Germinal center (tissue), 1 donor: ENCODE data around the gene MAP3K20.
"Not testable (repeated sequence)": the region's sequence is repeated elsewhere in the genome, so short reads cannot be mapped to it uniquely, and the experiment has no call there.

Experiments used
- DNase-seq: peaks from one replicate; pipeline ENCODE4 v3.0.0; 2012; ENCODE audit warnings: mixed read lengths, low spot score

The MAP3K20 gene

DNA sequence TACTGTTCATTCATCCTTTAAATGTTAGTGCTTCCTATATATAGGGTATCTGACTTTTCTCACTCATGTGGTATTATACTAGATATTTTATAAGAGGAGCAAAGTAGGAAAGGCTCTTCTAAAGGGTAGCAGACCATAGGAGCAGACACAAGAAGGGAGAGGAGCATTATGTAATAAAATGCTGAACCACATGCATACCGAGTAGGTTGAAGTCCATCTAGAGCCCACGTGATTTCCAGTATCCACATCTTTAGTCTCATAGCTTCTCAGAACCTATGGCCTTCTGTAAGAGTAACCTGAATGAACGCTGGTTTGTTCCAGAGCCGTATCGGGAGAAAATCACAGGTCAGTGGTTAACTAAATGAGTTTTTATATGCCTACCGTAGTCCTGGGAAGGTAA, 85.9 kb downstream of the MAP3K20 start:
- DNase-seq: no peak

DNA sequence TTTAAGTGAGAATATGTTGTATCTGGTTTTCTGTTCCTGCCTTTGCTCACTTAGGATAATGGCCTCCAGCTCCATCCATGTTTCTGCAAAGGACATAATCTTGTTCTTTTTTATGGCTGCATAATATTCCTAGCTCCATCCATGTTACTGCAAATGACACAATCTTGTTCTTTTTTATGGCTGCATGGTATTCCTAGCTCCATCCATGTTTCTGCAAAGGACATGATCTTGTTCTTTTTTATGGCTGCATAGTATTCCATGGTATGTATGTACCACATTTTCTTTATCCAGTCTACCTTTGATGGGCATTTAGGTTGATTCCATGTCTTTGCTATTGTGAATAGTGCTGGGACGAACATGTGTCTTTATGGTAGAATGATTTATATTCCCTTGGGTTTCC, 87.7 kb downstream of the MAP3K20 start:
- not testable (repeated sequence) for DNase-seq

DNA sequence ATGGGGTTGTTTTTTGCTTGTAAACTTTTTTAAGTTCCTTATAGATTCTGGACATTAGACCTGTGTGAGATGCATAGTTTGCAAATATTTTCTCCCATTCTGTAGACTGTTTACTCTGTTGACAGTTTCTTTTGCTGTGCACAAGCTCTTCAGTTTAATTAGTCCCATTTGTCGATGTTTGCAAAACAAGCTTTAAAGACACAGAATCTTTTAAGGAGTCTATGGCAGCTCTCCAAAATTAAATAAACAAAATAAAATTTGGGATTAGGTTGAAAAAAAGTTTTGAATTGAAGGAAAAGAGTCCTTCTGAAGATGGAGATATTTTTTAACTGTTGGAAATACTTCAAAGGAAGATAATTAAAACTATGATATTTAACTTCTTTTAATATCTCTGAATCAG, 88.8 kb downstream of the MAP3K20 start:
- no peak for DNase-seq

DNA sequence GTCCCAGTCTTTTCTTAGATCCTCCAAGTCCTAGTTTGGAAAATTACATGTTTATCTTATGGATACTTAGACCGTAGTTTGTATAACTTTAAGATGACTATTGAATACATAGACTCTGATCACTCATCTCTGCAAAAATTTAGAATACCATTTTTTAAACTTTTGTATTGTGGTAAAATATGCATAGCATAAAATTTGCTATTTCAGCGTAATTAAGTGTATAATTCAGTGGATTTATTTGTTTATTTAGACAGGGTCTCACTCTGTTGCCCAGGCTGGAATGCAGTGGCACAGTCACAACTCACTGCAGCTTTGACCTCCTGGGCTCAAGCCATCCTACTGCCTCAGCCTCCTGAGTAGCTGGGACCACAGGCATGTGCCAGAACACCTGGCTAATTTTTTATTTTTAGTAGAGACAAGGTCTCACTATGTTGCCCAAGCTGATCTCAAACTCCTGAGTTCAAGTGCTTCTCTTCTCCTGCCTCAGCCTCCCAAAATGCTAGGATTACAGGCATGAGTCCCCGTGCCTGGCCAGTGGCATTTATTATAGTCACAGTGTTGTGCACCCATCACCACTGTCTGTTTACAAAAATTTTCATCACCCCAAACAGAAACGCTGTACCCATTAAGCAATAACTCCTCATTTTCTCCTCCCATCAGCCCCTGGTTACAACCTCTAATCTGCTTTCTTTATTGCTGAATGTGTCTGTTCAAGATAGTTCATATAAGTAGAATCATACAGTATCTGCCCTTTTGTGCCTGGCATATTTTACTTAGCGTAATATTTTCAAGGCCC, 90.0 kb downstream of the MAP3K20 start:
- DNase-seq: no peak

DNA sequence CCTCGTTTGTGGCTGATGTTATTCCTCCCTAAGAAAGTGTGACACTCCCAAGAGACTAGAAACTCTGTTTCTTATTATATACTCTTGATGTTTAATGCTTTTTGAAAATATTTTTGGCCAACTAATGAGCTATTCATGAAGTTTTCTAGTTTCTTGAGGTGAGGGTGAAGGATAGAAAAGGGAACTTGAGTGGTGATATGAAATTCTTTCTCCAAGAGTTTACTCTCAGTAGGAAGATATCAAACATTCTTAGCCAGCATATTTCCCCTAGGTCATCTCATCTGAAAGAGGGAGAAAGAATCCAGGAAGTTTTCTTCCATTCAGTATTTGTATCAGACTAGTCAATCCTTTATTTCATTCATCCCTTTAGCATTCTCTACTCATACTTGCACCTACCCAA, 95.7 kb downstream of the MAP3K20 start:
- no peak for DNase-seq

DNA sequence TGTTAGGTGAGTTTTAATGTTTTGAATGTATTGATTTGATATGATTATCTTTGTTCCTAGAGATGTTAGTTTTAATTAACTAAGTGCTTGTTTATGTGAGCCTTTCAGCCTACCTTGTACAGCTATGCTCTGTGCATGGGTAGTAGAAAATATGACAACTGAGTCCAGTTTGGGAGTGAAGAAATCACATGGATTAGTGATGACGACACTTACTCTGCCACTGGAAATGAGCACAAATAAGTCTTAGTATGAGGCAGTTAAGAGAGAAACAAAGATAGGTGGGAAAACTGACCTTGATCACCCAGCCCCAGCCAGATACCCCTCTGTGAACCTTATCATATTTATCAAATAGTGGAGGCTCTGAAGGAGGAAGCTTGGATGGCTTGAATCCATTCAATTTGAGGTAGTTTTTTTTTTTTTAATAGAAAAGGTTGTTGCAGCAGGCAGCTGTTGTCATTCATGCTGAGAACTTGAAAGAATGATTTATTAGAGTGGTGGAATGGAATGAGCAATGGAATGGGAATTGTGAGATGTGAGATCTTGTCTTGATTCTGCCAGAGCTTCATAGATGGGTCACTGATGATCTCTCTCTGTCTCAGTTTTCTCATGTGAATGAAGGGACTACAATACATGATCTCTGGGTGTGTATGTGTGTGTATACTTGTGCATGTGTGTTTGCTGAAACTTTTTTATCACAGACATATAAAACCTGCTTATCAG, 96.4 kb downstream of the MAP3K20 start:
- no peak for DNase-seq

DNA sequence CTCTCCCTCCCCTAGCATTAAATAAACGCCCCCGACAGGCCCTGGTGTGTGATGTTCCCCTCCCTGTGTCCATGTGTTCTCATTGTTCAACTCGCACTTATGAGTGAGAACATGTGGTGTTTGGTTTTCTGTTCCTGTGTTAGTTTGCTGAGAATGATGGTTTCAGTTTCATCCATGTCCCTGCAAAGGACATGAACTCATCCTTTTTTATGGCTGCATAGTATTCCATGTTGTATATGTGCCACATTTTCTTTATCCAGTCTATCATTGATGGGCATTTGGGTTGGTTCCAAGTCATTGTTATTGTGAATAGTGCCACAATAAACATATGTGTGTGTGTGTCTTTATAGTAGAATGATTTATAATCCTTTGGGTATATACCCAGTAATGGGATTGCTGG, 98.7 kb downstream of the MAP3K20 start:
- not testable (repeated sequence) for DNase-seq

DNA sequence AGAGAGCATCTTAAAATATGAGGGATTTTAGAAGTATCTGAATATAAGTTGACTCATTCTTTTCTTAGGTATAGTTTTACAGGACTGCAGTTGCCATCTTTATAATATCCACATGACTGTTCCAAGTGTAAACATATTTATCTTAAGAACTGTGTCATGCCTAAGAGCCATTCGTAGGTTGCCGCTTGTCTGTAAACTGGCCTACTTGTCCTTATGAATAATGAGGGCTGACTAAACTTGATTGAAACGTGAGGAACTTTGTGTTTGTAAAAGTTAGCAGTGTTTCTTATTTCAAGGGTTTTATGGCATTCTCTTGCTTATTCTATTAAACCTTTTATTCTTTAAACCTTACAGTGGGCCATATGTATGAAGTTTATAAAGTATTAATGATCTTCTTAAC, 99.6 kb downstream of the MAP3K20 start:
- DNase-seq: no peak

DNA sequence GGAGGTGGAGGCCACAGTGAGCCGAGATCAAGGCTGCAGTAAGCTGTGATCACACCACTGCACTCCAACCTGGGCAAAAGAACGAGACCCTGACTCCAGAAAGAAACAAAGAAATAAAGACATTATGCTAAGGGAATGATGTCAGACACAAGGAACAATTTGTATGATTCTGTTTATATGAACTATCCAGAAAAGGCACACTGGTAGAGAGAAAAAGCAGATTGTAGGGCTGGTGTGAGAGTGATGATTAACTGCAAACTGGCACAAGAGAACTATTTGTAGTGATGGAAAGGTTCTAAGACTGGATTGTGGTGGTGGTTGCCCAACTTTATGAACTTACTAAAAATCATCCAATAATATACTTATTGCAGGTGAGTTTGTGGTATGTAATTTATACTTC, 106.3 kb downstream of the MAP3K20 start:
- DNase-seq: no peak

DNA sequence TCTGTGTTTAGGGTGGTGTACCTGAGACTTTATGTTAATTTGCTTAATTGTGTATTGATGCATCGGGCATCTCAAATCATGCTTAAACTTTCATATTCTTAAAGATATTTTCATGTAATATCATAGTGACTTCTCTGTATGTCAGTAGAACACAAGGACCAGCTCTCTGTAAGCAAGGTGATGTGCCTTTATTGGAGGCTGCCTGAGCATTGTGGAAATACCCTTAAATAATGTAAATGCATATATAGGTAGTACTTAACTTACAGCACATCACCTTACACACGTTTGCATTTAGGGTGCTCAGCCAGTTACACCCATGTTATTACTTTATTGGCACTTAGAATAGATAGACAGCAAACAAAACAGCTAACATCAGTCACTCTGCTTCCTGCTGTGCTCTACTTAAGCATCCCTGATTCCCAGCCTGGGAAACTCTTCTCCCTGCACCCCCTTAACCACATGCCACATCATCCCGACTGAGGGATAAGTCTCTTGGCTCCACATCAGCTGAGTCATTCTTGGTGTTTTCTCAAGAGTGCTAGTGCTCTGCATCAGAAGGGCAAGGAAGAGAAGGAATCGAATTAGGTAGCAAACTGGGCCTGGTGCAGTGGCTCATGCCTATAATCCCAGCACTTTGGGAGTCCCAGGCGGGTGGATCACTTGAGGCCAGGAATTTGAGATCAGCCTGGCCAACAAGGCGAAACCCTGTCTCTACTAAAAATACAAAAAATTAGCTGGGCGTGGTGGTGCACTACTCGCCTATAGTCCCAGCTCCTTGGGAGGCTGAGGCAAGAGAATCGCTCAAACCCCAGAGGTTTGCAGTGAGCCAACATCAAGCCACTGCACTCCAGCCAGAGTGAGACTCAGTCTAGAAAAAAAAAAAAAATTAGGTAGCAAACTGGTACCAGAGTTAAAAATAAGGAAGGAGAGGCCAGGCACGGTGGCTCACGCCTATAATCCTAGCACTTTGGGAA, 108.7 kb downstream of the MAP3K20 start:
- DNase-seq: no peak

DNA sequence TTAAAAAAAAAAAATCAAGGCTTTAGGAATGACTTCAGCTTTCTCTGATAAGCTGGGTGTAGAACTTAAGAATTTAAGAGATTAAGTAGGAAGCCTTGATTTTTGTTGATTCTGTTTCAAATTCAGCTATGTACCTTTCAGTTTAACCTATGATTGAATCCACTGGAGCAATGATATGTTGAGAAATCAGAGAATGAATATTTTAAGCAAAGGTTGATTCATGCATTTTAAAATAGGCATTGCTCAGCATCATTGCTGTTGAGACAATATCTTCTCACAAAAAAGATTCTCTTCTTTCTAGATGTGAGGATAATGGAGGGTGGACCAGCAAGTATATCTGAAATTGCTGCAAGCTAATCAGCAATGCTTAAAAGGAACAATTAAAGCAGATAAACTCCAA, 109.8 kb downstream of the MAP3K20 start:
- no peak for DNase-seq

DNA sequence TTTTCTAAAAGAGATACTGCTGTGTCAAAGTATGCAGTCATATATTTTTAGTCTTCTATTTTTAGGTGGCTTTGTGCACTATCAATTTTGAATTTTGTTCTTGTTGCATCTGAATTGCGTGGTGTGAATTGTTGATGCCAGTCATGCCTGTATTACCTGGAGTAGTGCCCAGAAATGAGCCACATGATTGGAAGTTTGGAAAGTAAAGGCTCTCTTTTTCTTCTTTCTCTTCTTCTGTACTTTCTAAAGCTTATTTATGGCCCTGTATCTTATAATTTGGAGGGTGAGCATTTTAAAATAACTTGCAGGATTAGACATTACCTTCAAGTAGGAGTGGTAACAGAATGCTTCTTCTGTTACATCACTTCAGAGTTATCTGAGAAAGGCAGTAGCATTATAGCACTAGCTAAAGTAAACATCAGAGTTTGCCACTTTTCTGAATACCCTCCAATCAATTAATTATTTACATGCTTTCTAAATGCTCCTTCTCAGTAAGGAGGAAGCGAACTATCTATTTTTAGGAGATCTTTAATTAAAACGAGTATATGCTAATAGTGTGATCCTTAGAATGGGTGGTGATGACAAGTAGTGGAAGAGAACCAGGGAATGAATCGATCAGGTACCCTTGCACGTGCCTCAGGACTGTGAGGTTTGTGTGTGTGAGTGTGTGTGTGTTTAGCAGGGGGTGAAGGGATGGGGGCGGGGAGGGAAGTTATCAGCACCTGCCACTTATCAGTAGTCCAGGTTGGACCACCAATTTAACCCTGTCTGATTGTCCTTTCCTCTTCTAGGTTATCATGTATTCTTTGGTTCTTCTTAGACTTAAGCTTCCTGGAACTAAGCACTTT, 112.5 kb downstream of the MAP3K20 start:
- no peak for DNase-seq

DNA sequence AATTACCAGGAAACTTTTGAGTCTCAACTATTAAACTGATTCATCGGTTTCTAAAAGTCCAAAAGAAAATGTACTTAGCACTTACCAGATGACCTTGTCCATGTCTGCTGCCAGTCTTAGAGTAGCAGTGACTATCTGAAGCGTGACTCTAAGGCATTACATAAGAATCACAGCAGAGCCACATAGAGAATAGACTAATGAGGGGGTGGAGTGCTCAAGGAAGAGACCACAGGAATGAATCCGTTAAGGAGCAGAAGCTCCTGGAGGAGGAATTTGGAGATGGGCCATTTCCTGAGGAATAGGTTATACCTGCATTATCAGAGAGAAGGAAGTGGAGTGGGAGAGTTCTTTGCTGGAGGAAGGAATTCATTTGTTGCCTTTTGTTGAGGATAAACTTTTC, 116.0 kb downstream of the MAP3K20 start:
- no peak for DNase-seq

DNA sequence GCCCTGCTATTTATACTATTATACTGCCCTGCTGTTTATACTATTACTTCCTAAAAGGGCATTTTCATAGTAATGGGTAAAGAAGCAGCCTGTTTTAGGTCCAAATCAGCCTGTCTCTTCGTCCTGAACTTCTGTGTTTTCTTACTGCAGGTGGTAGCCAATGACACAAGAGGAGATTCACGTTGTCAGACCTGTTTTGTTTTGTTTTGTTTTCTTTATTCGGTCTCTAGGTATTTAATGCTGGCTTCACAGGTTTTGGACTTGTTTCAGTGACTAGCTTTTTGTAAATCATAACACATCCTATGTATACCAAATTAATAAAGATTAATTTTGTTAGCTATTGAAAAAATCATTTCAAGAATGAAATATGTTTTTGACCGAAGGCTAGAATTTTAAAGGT, 116.4 kb downstream of the MAP3K20 start:
- no peak for DNase-seq

DNA sequence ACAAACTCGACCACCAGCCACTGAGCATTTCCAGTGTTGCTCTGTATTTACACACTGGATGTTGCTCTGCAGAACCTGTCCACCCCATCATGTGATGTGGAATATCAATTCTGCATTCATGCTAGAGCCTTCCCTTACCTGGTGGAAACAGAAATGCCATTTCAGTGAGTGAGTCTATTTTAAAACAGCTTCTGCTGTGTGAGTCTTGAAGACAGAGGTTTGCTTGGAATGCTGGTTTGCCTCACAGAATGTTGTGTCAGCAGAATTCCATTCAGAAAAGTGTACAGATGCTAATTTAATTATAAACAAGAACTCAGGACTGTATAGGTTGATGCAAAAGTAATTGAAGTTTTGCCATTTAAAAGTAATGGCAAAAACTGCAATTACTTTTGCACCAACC, 118.3 kb downstream of the MAP3K20 start:
- DNase-seq: no peak

DNA sequence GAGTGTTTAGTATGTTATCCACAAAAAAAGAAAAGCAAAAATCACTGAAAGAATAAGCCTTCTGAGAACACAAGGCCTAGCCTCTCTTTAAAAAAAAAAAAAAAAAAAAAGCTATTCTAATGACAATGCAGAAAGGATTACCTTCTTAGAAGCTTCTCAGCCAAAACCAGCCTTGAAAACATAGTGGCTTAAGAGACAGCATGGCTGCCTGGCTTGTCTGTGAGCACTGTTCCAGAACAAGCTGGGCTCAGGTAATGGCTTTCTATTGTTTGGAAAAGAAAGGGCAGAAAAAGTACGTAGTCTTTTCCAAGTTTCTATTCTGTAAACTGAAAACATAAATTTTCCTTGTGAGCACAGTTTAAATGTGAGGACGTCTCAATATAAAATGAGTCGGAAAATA, 119.5 kb downstream of the MAP3K20 start:
- DNase-seq: no peak

DNA sequence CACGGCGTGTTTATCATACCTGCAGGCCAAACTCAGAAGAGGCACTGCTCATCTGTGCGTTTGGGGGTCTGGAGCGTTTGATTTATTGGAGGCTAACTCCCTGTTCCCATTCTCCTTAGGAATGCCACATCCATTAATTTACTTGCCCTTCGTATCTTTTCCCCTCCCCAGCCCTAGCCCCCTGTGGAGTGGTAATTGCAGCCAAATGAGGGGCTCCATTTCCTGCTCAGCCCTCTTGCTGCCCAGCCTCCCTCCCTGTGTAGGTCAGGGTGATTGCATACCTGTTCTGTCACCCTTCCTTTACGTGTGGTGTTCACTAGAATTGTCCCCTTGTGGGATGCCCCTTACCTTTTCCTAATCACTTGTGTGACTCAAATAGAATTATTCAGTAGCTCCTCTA, 120.4 kb downstream of the MAP3K20 start:
- no peak for DNase-seq

DNA sequence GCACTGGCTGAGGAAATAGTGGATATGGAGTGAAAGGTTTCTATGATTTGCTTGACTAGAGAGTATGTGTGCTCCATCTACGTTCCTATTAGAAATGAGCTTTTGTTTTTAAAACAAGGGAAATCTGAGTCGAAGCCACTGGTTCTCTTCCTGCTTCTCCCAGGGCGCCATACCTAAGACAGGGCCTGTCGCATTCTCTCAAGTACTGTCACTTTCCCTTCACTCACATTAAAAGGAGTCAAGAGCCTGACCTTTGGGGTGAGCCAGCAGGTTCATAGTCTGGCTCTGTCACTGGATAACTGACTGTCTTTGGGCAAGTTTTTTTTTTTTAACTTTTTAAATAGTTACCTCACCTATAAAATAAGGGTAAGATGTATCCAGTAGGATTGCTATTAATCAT, 121.0 kb downstream of the MAP3K20 start:
- no peak for DNase-seq

DNA sequence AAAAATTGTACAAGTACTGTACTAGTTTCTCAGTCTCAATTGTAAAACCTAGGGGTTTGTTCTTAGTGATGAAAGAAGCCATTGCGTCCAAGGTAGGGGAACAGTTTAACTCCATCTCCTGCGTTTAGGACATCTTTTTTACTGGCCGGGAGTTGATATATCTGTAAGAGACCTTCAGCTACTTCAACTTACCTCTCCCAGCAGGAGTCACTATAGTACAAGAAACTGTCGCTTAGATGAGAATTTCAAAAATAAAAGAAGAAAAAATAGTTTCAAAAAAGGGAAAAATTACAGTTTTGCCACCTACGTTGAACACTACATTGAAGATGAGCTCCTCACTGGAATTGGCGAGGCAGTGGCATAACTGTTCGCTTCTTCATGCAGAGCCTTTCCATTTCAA, 122.7 kb downstream of the MAP3K20 start:
- no peak for DNase-seq

DNA sequence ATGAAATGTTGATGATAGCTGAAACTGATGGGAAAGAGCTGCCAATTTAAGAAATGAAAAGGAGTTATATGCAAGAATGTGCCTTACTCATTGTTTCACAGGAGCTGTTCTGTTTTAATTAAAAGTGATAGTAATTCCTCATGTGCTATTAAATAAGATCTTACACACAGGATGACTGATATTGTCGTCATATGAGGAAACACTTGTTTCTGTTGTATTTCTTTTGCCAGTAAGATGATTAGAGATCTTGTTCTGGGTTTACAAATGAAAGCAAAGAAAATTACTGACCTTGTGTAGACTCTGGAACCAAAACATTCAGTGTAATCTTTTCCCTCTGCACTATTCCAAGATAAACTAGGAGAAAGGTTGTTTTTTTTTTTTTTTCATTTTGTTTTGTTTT, 123.6 kb downstream of the MAP3K20 start:
- DNase-seq: no peak

DNA sequence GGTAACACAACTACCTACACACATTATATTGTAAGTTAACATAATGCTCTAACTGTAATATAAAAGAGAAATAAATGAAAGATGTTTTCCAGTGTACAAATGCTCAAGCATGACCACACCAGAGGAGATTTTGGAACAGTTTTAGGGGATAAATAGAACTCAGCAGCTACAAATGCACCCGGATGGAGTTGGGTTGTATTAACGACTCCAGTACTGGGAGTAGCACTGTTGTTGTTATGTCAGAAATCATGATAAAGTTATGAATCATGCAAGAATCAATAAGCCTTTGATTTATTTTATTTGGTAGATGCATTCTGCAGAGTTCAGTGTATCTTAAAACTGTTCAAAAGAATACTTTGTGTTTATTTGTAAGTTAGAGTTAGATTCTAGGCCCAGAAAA, 126.9 kb downstream of the MAP3K20 start:
- no peak for DNase-seq

DNA sequence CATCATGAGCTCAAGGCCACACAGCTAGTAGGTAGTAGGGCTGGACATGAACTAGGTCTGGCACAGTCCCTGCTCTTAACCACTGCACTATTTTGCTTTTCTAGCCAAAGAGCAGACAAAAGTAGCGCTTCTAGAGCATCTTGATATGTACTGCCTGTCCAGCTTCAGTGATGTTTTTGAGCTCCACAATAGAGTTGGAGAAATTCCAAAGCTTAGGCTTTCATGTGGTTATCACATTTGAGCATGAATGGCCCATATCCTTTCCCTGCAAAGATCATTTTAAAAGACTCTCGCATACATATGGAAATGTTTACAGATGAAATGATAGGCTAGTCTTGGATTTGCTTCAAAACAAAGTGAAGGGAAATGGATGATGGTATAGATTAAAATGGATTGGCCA, 128.7 kb downstream of the MAP3K20 start:
- DNase-seq: no peak
